ENCODE data around the gene ARSG.
"Not testable (repeated sequence)": the region's sequence is repeated elsewhere in the genome, so short reads cannot be mapped to it uniquely, and the experiment has no call there.

ARSG gene

GRCh38 chr17:68273722-68274121 lies 17.6 kb upstream of the ARSG start:
- Histone ChIP-seq H3K4me2 (ENCODE audit: low read length) (no peak overlapping the region), H3K27ac (ENCODE audit: low read depth, low read length) (no peak overlapping the region)

DNA sequence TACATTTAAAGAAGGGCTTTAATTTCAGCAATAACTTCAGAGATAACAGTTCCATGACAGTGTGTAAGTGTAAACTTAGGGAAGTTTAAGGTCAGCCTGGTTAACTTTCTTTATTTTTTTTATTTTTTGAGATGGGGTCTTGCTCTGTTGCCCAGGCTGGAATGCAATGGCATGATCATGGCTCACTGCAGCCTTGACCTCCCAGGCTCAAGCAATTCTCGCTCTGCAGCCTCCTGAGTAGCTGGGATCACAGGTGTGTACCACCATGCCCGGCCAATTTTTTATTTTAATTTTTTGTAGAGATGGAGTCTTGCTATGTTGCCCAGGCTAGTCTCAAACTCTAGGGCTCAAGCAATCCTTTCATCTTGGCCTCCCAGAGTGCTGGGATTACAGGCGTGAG lies 15.0 kb upstream of the ARSG start:
- H3K4me1 ChIP-seq (ENCODE audit: control insufficient read depth, low read length); H3F3A ChIP-seq (ENCODE audit: control insufficient read depth, insufficient read depth); H4K20me1 ChIP-seq (ENCODE audit: control insufficient read depth, insufficient read depth, low read depth, low read length); H3K27ac ChIP-seq (ENCODE audit: low read depth, low read length); H3K4me2 ChIP-seq (ENCODE audit: low read length); H3K9me2 ChIP-seq (replicated peaks; ENCODE audit: control insufficient read depth, low read length); H3K27me3 ChIP-seq (ENCODE audit: control insufficient read depth, low read length); H3K4me3 ChIP-seq (ENCODE audit: low read length); H3K9me3 ChIP-seq (ENCODE audit: control insufficient read depth, insufficient read depth, low read length): not testable (repeated sequence)
- Histone ChIP-seq H3K79me2 (ENCODE audit: control insufficient read depth, low read length) (peaks cover 57% of the 10 kb centered on the region), H3K36me3 (ENCODE audit: control insufficient read depth, low read length) (peaks cover 86% of the 10 kb centered on the region)

More at GRCh38 chr17:68273722-68274121, 17.6 kb upstream of the ARSG start:
- Histone ChIP-seq H3K9me3 (ENCODE audit: control insufficient read depth, insufficient read depth, low read length) (no peaks in the 10 kb centered on the region), H3F3A (ENCODE audit: control insufficient read depth, insufficient read depth) (0 out of 2 replicates have a peak, but pooled peaks cover 3% of the 10 kb centered on the region), H3K4me1 (ENCODE audit: control insufficient read depth, low read length) (no peaks in the 10 kb centered on the region), H4K20me1 (ENCODE audit: control insufficient read depth, insufficient read depth, low read depth, low read length) (0 out of 2 replicates have a peak, but pooled peaks cover 3% of the 10 kb centered on the region), H3K36me3 (ENCODE audit: control insufficient read depth, low read length) (peaks cover 82% of the 10 kb centered on the region), H3K9me2 (replicated peaks; ENCODE audit: control insufficient read depth, low read length) (no peaks in the 10 kb centered on the region), H3K79me2 (ENCODE audit: control insufficient read depth, low read length) (peaks cover 44% of the 10 kb centered on the region), H3K27me3 (ENCODE audit: control insufficient read depth, low read length) (no peaks in the 10 kb centered on the region), H3K4me3 (ENCODE audit: low read length) (no peak overlapping the region)
- no peak for TF ChIP-seq EZH2phosphoT487 (IDR thresholded peaks at IDR 0.05; ENCODE audit: borderline replicate concordance, low read length)
- no peak for TF ChIP-seq CTCF (IDR thresholded peaks at IDR 0.05; ENCODE audit: low read depth, low read length, poor library complexity, severe bottlenecking)

DNA sequence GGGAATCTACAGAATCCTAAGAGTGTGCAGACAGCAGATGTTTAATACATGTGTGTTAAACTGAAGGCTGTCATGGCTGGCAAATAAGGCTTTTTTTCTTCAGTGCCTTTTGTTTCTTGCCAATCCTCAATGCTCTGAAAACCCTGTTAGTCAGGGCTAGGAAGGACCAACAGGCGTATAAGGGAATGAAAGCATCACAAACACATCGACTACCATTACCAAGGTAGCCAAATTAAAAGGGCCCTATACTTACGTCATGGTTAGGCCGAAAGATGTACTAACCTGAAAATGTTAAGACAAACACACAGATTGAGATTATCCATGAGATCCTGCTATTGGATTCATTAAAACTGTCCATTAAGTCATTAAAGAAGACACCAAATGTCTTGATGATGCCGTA lies 13.5 kb upstream of the ARSG start:
- peaks cover 80% of the 10 kb centered on the region for H3K36me3 ChIP-seq (ENCODE audit: control insufficient read depth, low read length)
- H3K79me2 ChIP-seq (ENCODE audit: control insufficient read depth, low read length) = peaks cover 59% of the 10 kb centered on the region
- H3K4me3 ChIP-seq (ENCODE audit: low read length) = no peak overlapping the region
- no peak for TF ChIP-seq EZH2phosphoT487 (IDR thresholded peaks at IDR 0.05; ENCODE audit: borderline replicate concordance, low read length)
- TF ChIP-seq CTCF (IDR thresholded peaks at IDR 0.05; ENCODE audit: low read depth, low read length, poor library complexity, severe bottlenecking) = no peak
- no peaks in the 10 kb centered on the region; the same call in 1 of the 2 replicates for H4K20me1 ChIP-seq (ENCODE audit: control insufficient read depth, insufficient read depth, low read depth, low read length)
- no peaks in the 10 kb centered on the region for H3K27me3 ChIP-seq (ENCODE audit: control insufficient read depth, low read length)
- H3K9me2 ChIP-seq (replicated peaks; ENCODE audit: control insufficient read depth, low read length) = no peaks in the 10 kb centered on the region
- H3F3A ChIP-seq (ENCODE audit: control insufficient read depth, insufficient read depth) = no peaks in the 10 kb centered on the region
- no peaks in the 10 kb centered on the region for H3K9me3 ChIP-seq (ENCODE audit: control insufficient read depth, insufficient read depth, low read length)
- H3K27ac ChIP-seq (ENCODE audit: low read depth, low read length) = no peak overlapping the region
- H3K4me2 ChIP-seq (ENCODE audit: low read length) = no peak overlapping the region
- no peaks in the 10 kb centered on the region for H3K4me1 ChIP-seq (ENCODE audit: control insufficient read depth, low read length)

DNA sequence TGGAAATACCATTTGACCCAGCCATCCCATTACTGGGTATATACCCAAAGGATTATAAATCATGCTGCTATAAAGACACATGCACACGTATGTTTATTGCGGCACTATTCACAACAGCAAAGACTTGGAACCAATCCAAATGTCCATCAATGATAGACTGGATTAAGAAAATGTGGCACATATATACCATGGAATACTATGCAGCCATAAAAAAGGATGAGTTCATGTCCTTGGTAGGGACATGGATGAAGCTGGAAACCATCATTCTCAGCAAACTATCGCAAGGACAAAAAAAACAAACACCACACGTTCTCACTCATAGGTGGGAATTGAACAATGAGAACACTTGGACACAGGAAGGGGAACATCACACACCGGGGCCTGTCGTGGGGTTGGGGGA lies 9.3 kb upstream of the ARSG start:
- Histone ChIP-seq H3K36me3 (ENCODE audit: control insufficient read depth, low read length) (peaks cover 68% of the 10 kb centered on the region), H3K4me1 (ENCODE audit: control insufficient read depth, low read length) (peaks cover 11% of the 10 kb centered on the region), H3K79me2 (ENCODE audit: control insufficient read depth, low read length) (peaks cover 86% of the 10 kb centered on the region)
- not testable (repeated sequence) for H3K9me2 ChIP-seq (replicated peaks; ENCODE audit: control insufficient read depth, low read length); H3K4me2 ChIP-seq (ENCODE audit: low read length); H3K27ac ChIP-seq (ENCODE audit: low read depth, low read length); H3F3A ChIP-seq (ENCODE audit: control insufficient read depth, insufficient read depth); H3K9me3 ChIP-seq (ENCODE audit: control insufficient read depth, insufficient read depth, low read length); H3K27me3 ChIP-seq (ENCODE audit: control insufficient read depth, low read length); H3K4me3 ChIP-seq (ENCODE audit: low read length); H4K20me1 ChIP-seq (ENCODE audit: control insufficient read depth, insufficient read depth, low read depth, low read length)
